Tibial artery (tissue), 4 donors: Measurements from ENCODE around the gene DCTN1.
A peak's percentile ranks its signal among the peaks of the same experiment; 100 is the strongest.

ENCODE experiments used
- DNase-seq, 2 donors: peaks; one replicate each; pipeline ENCODE4 v3.0.0-alpha.2; 2019
- H3K27ac ChIP-seq, 2 donors: fragments of 200-600 bp; sonication (generic) in 1 of 2; 1 replicate in 1 of 2; 2 replicates in 1 of 2; pipeline ENCODE4 v1.5.1; 2018 to 2019; ENCODE audit warnings: mild to moderate bottlenecking in 1 of 2
- H3K27me3 ChIP-seq, 2 donors: fragments of 200-600 bp; sonication (generic) in 1 of 2; one replicate each; pipeline versions ENCODE4 v1.5.1 to v1.6.0; 2016 to 2019
- H3K36me3 ChIP-seq, 3 donors: fragments of 200-600 bp; sonication (generic) in 2 of 3; one replicate each; pipeline ENCODE4 v1.5.1; 2016 to 2019; ENCODE audit warnings: mild to moderate bottlenecking in 2 of 3
- H3K4me1 ChIP-seq, 4 donors: fragments of 200-600 bp; sonication (generic) in 2 of 4; 1 replicate in 3 of 4; 2 replicates in 1 of 4; pipeline ENCODE4 v1.5.1; 2016 to 2019
- H3K4me3 ChIP-seq, 2 donors: fragments of 200-600 bp; sonication (generic) in 1 of 2; 1 replicate in 1 of 2; 2 replicates in 1 of 2; pipeline ENCODE4 v1.5.1; 2018 to 2019; ENCODE audit warnings: mild to moderate bottlenecking in 2 of 2
- H3K9me3 ChIP-seq, 3 donors: fragments of 200-600 bp; sonication (generic) in 1 of 3; one replicate each; pipeline ENCODE4 v1.5.1; 2016 to 2019
- intact Hi-C: fragments of 100-400 bp; cut with DNase I; formaldehyde crosslinking; loops from one replicate; pipeline ENCODE4 v1.15.0; 2023; ENCODE audit warnings: low total_unique reads
- TF ChIP-seq, protein P1 (sequence below), 2 experiments: fragments of 200-600 bp in 1 of 2; fragments of 450-650 bp in 1 of 2; IDR thresholded peaks; one replicate each; pipeline ENCODE4 v1.5.1; 2017 to 2019; ENCODE audit warnings: antibody characterized with exemption in 2 of 2, mild to moderate bottlenecking in 1 of 2, moderate library complexity in 1 of 2

DCTN1 gene

GRCh38 chr2:74416778-74417177 lies 36.7 kb upstream of the DCTN1 start:
- DNase-seq, result no peak
- H3K27me3 ChIP-seq, result no peaks in the 10 kb centered on the region
- no peaks in the 10 kb centered on the region for H3K36me3 ChIP-seq
- TF ChIP-seq, protein P1, sequence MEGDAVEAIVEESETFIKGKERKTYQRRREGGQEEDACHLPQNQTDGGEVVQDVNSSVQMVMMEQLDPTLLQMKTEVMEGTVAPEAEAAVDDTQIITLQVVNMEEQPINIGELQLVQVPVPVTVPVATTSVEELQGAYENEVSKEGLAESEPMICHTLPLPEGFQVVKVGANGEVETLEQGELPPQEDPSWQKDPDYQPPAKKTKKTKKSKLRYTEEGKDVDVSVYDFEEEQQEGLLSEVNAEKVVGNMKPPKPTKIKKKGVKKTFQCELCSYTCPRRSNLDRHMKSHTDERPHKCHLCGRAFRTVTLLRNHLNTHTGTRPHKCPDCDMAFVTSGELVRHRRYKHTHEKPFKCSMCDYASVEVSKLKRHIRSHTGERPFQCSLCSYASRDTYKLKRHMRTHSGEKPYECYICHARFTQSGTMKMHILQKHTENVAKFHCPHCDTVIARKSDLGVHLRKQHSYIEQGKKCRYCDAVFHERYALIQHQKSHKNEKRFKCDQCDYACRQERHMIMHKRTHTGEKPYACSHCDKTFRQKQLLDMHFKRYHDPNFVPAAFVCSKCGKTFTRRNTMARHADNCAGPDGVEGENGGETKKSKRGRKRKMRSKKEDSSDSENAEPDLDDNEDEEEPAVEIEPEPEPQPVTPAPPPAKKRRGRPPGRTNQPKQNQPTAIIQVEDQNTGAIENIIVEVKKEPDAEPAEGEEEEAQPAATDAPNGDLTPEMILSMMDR (IDR thresholded peaks at IDR 0.05), result no peak
- peaks cover 0 to 36% (median 21%) of the 10 kb centered on the region in 4 donors for H3K4me1 ChIP-seq
- no peaks in the 10 kb centered on the region for H3K9me3 ChIP-seq
- no peak overlapping the region for H3K4me3 ChIP-seq
- intact Hi-C loops, result no loop called here
- no peak overlapping the region for H3K27ac ChIP-seq

DNA sequence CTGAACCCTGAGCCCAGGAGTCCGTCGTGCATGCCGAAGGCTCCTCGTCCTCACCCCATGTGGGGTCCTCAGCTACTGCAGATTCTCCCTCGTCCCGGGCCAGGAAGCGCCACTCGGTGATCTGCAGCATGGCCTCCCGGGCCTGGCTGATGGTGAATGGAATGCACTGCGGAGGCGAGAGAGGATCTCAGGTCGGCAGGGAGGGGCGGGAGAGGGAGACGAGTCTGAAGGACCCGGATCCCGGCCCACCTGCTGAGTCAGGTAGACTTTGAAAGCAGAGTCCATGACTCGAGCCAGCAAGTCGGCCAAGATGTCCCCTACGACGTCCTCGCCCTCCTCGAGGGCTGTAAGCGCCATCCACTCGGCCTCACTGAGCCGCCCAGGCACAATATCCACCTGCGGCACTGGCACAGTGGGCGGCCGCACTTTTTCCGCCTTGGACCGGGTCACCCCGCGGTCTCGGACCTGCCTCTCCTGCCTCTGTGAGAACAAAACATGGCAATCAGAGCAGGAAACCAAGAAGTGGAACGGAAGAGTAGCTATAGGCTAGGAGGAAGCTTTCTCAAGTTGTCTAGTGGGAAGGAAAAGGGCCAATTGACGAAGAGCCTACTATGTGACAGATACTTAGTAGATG lies 35.8 kb upstream of the DCTN1 start:
- peak overlapping the region in 1 of 2 donors; percentile 58 for H3K27ac ChIP-seq
- TF ChIP-seq, protein P1 (IDR thresholded peaks at IDR 0.05), result no peak
- peaks cover 0 to 35% (median 20%) of the 10 kb centered on the region in 4 donors for H3K4me1 ChIP-seq
- H3K4me3 ChIP-seq, result peak overlapping the region; percentile 50 to 65
- DNase-seq, result no peak
- H3K27me3 ChIP-seq, result no peaks in the 10 kb centered on the region
- no peaks in the 10 kb centered on the region for H3K36me3 ChIP-seq
- intact Hi-C loops, result no loop called here
- H3K9me3 ChIP-seq, result no peaks in the 10 kb centered on the region

- DNase-seq, result peak; percentile 58 to 77
- intact Hi-C loops, result no loop called here
- H3K4me1 ChIP-seq, result peaks cover 0 to 35% (median 20%) of the 10 kb centered on the region in 4 donors
- H3K36me3 ChIP-seq, result no peaks in the 10 kb centered on the region
- H3K9me3 ChIP-seq, result no peaks in the 10 kb centered on the region
- peak overlapping the region; percentile 58 for H3K27ac ChIP-seq
- H3K4me3 ChIP-seq, result peak overlapping the region; percentile 50 to 65
- TF ChIP-seq, protein P1 (IDR thresholded peaks at IDR 0.05), result peak in 1 of 2 experiments; percentile 15
- H3K27me3 ChIP-seq, result no peaks in the 10 kb centered on the region
Measured at GRCh38 chr2:74414881-74415761, 35.0 kb upstream of the DCTN1 start.

DNA sequence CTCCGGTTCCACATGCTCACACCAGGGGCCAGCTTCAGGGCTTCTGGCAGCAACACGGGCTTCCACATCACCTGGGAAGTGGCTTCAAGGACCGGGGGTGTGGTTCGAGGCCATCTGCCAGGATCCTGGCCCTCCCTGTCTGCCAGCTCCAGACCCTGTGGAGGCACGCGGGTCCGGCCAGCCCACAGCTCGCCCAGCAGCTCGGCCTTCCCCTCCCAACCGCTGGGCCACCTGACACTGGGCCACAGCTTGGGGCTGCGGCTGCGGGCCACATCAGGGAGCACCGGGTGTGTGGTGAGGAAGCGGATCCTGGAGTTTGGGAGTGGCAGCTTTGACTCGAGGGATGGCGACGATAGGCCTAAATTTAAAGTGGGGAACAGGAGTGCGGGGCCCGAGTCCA lies 34.3 kb upstream of the DCTN1 start:
- no peaks in the 10 kb centered on the region for H3K27me3 ChIP-seq
- TF ChIP-seq, protein P1 (IDR thresholded peaks at IDR 0.05), result no peak
- intact Hi-C loops, result no loop called here
- H3K4me1 ChIP-seq, result peaks cover 0 to 35% (median 20%) of the 10 kb centered on the region in 4 donors
- H3K4me3 ChIP-seq, result peak overlapping the region; percentile 50 to 65
- no peaks in the 10 kb centered on the region for H3K9me3 ChIP-seq
- no peaks in the 10 kb centered on the region for H3K36me3 ChIP-seq
- no peak for DNase-seq
- H3K27ac ChIP-seq, result peak overlapping the region; percentile 58

- no peak overlapping the region for H3K4me3 ChIP-seq
Measured at GRCh38 chr2:74413001-74413698, 33.0 kb upstream of the DCTN1 start.

More at GRCh38 chr2:74413001-74413698, 33.0 kb upstream of the DCTN1 start:
- TF ChIP-seq, protein P1 (IDR thresholded peaks at IDR 0.05), result no peak
- Histone ChIP-seq H3K4me1 (peaks cover 0 to 24% (median 12%) of the 10 kb centered on the region in 4 donors), H3K36me3 (no peaks in the 10 kb centered on the region), H3K9me3 (no peaks in the 10 kb centered on the region), H3K27ac (no peak overlapping the region), H3K27me3 (no peaks in the 10 kb centered on the region)
- no peak for DNase-seq
- intact Hi-C loops, result no loop called here
